ENCODE data around the gene SIK1. TPM values are rescaled to one million over a fixed set of nuclear protein-coding genes. Genes with fewer than 3 reads are reported as not detected.
"Not testable (repeated sequence)": the region's sequence is repeated elsewhere in the genome, so short reads cannot be mapped to it uniquely, and the experiment has no call there.

The SIK1 gene
- total RNA-seq, 1 donor from 2014 or later: 7.7 TPM

DNA sequence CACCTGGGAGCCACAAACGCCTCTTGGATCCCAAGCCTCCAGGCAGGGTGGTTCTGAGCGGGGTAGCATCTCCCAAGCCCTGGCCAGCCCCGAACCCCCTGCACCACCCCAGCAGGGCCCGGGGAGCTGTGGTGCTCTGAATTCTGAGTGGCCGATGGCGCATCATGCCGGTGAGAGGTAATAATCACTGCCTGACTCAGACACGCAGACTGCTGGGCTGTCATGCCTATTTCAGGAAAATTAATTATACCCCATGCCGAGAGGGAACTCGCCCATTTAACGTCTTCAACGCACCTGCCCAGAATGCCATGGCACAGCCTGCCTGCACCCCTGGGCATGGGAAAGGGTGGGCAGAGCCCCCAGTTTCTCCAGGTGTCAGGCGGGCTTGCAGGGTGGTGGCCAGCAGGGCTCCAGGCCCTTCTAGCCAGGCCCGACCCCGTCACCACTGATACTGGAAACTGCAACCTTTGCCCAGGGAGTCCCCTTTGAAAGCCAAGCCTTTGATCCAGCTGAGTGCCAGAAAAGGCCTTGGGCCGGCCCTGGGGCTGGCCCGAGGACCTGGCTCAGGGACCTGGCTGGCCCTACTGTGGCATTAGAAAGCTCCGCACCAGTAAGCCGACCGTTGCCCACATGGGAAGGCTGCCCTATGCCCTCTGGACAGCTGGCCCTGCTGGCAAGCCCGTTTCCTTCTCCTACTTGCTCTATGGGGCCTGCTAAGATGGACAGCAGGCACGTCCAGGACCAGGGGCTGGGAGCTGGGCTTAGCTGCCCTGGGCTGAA lies 23.1 kb downstream of the SIK1 start:
- intact Hi-C loops (cut with DNase I); ATAC-seq (ENCODE audit: poor library complexity); DNase-seq: not testable (repeated sequence)

DNA sequence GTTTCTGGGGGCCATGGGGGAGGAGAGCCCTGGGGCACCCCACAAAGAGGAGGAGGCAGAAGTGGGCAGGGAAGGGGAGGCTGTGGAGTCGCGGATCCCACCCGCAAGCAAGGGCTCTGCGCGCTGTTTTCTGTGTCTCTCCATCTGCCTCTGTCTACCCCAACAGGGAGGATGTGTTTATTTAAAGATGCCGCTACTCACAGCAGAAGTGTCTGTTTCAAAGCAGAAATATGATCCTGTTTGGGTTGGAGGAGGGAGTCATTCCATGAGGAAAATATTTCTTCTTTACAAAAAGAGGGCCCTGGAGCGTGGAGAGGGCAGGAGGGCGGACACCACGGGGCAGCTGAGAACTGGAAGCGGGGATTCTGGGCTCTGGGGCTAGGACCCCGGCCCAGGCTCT lies 25.8 kb downstream of the SIK1 start:
- intact Hi-C loops (cut with DNase I); ATAC-seq (ENCODE audit: poor library complexity); DNase-seq: not testable (repeated sequence)

DNA sequence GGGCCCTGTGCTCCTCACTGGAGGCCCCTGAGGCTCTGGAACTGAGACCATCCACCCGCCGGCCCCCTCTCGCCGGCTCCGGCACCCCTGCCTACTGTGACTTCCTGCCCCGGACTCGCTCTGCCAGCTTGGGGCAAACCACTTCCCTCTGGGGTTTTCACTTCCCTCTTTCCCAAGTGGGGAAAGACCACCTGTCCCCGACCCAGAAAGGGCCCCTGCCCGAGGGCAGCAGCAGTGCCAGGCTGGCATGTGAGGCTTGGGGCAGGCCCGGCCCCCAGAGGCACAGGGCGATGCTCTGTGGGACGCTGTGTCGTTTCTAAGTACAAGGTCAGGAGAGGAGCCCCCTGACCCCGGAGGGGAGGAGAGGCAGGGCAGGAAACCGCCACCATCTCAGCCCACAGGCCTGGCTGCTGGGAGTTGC lies 27.3 kb downstream of the SIK1 start:
- intact Hi-C loops (cut with DNase I): not testable (repeated sequence)
- peak; percentile 62 for ATAC-seq (ENCODE audit: poor library complexity)

DNA sequence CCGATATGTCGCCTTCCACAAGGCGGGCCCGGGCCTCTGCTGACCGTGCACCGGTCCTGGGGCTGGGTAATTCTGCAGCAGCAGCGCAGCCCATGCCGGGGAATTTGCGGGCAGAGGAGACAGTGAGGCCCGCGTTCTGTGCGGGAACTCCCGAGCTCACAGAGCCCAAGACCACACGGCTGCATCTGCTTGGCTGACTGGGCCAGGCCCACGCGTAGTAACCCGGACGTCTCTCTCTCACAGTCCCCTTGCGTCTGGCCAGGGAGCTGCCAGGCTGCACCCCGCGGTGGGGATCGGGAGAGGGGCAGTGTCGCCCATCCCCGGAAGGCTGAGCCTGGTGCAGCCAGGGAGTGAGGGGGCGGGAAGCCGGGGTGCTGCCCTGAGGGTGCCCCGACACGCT lies 27.8 kb downstream of the SIK1 start:
- intact Hi-C loops (cut with DNase I); DNase-seq: not testable (repeated sequence)
- ATAC-seq (ENCODE audit: poor library complexity): peak; percentile 43

More for the DNA sequence above, 27.3 kb downstream of the SIK1 start:
- DNase-seq: not testable (repeated sequence)

DNA sequence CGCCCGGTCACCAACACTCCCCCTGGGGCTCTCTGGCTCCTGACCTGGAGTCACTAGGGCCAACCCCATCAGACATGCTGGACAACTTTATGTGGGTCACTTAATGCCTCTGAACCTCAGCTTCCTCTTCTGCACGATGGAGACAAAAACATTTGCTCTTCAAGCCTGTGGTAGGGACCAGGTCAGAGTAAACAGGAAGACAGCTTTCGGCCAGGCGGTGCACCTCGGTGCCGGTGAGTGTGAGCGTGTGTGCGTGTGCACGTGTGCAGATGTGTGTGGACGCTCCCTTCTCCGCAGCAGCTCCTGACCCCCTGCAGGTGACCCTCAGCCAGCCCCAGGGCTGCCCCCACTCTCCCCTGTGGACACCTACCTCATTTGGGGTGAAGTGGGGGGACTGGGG lies 28.4 kb downstream of the SIK1 start:
- DNase-seq; ATAC-seq (ENCODE audit: poor library complexity); intact Hi-C loops (cut with DNase I): not testable (repeated sequence)

DNA sequence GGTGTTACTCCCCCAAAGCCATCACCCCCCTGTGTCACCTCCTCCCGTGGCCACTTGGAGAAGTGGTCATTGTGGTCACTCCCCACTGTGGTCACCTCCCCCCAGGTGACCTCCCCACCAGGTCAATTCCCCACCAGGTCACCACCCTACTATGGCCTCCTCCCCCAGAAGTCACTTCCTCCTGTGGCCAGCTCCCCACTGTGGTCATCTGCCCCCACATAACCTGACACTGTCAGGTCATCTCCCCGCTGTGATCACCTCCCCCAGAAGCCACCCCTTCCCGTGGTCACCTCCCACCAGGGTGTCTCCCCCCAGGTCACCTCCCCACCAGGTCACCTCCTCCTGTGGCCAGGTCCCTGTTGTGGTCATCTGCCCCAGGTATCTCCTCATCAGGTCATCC lies 28.9 kb downstream of the SIK1 start:
- DNase-seq; intact Hi-C loops (cut with DNase I); ATAC-seq (ENCODE audit: poor library complexity): not testable (repeated sequence)

DNA sequence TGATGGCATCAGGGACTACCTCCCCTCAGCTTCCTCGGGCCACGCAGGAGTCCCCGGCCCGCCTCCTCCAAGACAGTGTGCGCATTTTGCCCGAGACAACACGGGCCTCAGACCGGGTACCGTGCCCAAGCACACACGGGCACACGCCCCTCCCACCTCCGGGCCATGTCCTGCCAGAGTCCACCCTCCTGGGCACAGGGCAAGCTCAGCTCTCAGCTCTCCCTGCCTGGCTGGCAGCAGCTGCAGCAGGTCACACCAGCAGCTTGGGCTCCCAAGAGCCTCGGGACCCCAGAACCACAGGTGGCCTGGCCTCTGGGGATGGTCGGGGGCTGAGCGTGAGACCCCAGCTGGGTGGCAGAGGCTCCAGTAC lies 29.5 kb downstream of the SIK1 start:
- DNase-seq; intact Hi-C loops (cut with DNase I); ATAC-seq (ENCODE audit: poor library complexity): not testable (repeated sequence)

DNA sequence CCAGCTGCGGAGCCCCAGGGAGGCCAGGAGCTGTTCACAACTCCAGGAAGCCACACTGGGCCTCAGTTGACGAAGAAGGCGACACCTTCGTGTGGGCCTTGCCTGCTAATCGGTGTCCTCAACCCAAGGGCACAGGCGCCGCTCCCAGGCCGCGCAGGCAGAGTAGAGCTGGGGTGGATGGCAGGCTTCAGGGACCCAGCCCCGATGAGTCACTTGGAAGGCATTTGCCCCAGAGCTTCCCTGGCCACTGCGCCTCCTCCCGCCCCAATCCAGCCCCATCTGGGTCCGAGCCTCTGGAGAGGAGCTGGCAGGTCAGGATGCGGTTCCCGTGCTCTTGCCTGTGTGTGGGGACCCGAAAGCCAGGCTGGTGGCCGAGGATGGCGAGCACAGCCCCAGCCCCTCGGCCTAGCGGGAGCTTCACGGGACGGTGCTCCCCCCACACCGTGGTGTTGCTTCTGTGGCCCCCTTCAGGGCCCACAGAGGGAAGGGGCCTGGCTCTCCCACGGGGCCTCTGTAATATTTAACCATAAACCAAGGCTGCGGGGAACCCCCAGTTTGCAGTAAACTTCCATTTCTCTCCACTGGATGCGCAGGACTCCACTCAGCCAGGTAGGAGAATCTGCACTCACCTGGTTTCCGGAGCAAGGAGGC lies 30.0 kb downstream of the SIK1 start:
- ATAC-seq (ENCODE audit: poor library complexity); DNase-seq; intact Hi-C loops (cut with DNase I): not testable (repeated sequence)

DNA sequence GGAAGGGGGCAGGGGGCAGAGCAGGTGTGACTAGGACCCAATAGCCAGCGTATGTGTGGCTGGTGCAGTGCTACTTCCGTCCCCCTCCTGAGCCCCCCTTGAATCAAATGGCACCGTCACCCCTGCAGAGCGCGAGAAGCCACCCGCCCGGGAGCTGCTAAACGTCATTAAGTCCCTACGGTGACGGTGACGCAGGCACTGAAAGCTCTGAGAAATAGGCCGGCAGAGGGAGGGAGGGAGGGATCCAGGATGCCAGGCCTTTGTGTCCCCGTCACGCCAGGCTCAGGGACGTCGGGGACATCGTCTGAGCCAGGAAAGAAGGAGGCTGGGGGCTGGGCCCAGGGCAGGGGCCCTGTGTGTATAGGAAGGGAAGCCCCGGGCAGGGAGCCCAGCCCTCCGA lies 43.6 kb downstream of the SIK1 start:
- intact Hi-C loops (cut with DNase I); DNase-seq: not testable (repeated sequence)
- peak; percentile 58 for ATAC-seq (ENCODE audit: poor library complexity)

DNA sequence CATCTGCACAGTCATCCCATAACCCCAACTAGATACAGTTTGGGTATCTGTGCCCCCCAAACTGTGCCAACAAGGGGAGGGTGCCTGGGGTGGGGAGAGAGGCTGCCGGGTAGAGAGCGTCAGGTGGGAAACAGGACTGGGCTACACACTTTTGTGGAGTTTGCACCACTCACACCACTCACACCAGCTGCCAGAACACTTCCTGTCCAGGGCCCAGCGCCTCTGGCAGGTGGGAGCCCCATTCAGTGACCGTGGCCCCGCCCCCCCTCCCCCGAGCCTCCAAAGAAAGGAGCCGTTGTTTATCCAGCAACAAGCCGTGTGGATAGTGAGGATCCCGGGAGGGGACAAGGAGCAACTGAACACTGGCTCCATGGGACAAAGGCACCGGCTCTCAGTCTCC lies 44.0 kb downstream of the SIK1 start:
- peak; percentile 33 for ATAC-seq (ENCODE audit: poor library complexity)
- intact Hi-C loops (cut with DNase I); DNase-seq: not testable (repeated sequence)

DNA sequence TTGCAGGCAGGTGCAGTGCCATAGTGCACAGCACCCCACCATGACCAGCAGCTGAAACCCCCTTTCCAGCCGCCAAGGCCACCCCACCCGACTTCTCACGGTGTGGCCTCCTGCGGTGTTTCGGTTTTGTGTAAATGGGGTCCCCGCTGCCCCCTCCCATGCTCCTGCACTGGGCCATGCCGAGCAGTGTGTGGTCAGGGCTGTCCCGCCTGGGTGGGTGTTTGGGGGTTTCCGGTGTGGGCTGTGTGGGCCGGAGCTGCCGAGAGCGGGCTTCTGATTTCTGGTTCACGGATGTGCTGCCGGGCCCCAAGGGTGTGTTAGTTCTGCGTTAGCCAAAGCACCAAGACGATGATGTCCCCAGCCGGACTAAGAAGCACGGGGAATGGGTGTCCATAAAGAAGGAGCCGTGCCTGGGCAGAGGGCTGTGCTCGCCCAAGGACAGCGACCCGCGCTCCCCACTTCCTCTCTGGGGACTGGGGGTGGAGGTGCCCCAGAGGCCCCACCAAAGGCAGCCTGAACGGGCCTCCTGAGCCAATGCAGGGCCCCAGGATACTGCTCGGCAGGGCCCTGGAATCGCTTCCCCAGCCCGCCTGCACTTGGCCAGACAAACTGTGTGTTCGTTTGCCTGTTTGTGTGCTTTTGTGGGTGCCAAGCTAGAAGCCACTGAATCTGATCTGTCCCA lies 45.9 kb downstream of the SIK1 start:
- intact Hi-C loops (cut with DNase I); DNase-seq; ATAC-seq (ENCODE audit: poor library complexity): not testable (repeated sequence)

DNA sequence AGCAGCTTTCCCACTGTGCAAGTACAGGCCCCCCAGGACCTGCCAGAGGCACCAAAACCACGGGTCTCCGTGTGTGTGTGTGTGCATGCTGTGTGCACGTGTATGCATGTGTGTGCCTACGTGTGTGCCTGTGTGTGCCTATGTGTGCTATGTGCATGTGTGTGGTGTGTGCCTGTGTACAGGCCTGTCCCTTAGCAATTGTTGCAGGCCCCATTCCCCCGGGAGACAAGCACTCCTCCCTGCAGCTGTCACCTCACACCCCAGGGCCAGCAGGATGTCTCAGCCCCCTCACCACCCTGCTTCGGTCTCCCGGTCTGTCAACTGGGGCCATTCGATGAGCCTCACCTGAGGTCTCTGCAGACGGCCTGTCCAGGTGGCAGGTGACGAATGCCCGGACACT lies 46.6 kb downstream of the SIK1 start:
- ATAC-seq (ENCODE audit: poor library complexity); intact Hi-C loops (cut with DNase I); DNase-seq: not testable (repeated sequence)

DNA sequence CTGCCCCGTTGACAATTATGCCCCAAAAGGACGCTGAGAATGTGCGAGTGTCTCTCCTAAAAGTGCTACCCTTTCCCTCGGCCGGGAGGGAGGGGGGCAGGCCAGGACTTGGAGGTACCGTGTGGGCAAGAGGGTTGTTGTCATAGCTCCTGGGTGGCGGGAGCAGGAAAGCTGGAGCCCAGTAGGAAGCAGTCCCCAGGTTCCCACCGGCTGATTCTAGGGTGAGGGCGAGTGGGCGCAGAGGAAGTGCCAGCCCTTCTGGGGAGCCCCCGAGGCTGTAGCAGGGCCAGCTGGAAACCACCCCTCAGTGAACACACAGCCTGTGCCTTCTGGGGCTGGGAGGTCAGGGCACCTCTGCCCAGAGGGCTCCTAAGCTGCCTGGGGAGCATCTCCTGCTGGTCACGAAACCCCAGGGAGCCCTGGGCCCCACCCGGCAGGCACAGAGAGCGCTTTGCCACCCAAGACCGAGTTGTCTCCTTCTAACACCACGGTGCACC lies 47.3 kb downstream of the SIK1 start:
- DNase-seq; intact Hi-C loops (cut with DNase I); ATAC-seq (ENCODE audit: poor library complexity): not testable (repeated sequence)

DNA sequence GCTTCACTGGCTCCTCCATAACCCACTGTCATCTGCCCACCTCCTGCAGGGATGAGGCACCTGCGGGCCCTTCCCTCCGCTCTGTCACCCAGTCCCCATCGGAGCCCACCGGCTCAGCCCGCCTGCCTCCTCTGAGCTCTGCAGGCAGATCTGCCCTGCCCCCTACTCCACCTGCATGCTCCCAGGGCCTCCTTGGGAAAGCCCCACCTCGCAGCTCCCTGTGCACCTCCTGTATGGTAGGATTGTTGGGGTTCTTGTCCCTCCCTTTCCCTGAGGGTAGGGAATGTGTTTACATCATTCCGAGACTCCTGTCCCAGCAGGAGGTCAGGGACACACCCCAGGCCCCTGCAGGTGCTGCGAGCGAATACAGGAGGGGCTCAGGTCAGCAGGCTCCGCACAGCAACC lies 50.5 kb downstream of the SIK1 start:
- ATAC-seq (ENCODE audit: poor library complexity) (no peak), DNase-seq (no peak)
- intact Hi-C loops (cut with DNase I): no loop called here

DNA sequence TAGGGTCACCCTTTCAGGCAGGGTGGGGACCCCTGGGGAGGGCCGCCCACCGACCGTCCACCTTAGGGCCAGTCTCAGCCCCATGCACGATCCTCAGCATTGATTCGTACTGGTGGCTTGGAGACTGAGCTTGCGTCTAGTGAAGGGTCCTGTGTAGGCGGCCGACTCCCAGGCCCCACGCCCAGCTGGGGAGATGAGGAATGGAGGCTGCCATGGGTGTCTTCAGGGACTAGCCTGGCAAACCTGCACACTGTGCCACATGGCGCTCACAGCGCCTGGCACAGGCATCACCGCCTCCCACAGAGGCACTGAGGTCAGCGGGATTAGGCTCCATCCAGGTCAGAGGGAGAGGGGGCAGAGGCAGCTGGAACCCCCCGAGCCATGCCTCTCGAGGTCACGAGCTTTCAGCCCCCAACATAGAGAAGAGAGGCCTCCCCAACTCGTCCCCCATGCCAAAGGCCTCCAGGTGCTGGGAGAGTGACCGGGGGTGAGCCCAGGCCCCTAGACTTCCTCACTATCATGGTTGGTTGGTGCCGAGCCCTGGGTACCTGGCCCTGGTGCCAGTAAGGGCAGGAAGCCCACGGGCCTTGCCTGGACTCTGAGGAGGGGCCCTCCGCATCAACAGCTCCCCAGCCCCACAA lies 51.0 kb downstream of the SIK1 start:
- ATAC-seq (ENCODE audit: poor library complexity): no peak
- intact Hi-C loops (cut with DNase I): no loop called here
- no peak for DNase-seq

DNA sequence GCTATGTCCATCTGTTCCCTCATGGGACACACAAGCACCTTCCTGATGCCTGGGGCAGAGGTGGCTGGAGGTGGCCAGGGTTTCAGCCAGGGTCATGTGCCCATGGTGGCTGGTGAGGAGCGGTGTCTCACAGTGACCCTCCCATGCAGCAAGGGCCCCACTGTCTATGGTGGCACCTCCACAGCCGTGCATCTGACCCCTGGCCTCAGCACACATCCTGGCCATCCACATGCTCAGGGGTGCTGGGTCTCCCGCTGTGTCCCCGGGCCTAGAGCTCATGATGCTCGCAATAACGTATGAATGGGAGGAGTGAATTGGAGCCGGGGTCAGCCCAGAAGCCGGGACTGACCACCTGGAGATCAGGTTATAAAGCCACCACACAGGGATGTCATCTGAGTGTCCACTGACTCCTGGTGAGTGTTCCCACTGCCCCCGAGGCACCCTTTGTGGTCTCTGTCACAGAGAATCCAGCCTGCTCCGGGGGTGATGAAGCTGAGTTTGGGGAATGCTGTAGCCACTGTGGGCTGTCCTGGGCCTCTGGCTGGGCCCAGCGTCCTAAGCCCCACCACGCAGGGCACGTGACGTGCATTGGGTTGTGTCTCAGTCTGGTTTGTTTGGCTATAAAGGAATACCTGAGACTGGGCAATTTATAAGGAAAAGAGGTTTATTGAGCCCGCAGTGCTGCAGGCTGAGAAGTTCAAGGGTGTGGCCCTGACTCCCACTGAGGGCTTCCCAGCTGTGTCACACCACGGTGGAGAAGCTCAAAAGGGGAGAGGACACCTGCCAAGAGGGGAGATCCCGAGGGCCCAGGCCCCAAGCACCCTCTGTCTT lies 51.7 kb downstream of the SIK1 start:
- ATAC-seq (ENCODE audit: poor library complexity) (no peak), DNase-seq (no peak)
- intact Hi-C loops (cut with DNase I): no loop called here

DNA sequence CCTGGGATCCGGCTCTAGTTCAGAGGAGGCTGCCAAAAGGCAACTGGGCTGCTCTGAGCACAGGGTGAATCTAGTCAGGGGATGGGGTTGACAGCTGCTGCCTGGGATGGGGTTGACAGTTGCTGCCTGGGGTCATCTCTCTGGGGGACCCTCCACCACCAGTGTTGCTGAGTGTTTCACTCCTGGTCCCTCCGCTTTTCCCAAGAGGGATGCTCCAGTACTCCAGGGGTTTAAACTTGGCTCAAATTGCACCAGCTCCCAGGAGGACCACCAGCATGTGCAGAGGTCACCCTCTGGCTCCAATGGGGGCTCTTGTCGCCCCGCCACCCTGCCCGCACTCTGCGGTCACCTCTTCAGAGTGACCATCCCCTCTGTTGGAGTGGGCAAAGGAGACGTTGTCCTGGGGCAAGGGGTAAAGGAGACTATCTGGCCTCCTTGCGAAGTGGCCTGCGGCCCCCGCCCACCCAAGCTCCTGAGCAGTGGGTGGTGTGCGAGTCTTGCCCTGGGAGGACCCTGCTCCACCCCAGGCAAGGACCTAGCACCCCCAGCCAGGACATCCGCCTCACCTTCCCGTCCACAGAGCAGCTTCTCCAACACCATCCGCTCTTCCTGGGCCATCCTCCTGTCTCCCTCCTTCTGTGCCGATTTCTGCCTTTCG lies 52.6 kb downstream of the SIK1 start:
- no peak for DNase-seq
- intact Hi-C loops (cut with DNase I): no loop called here
- ATAC-seq (ENCODE audit: poor library complexity): no peak
